HCT116 (cell line): ENCODE measurements around the gene LPAR6. TPM values are rescaled to one million over a fixed set of nuclear protein-coding genes. Genes with fewer than 3 reads are reported as not detected.

ENCODE experiments used
- ATAC-seq: fragments of 200-7000 bp; cut with Tn5 transposase; 2 replicates; pipeline ENCODE4 v1.9.1; 2020; ENCODE audit warnings: mild to moderate bottlenecking, moderate library complexity
- BruUV-seq: library from RNA; stranded (reverse); fragments of 400-500 nt; replicated peaks from 2 replicates; lab custom pipeline; 2021; lab: Mats Ljungman, UMichigan
- CTCF ChIA-PET: fragments of 300-600 bp; sonication (Branson Sonifier 250); formaldehyde crosslinking; loops from one replicate; lab custom pipeline; 2021; ENCODE audit warnings: antibody characterized with exemption; lab: Charles Lee
- POLR2A ChIA-PET: fragments of 300-600, 350-600 bp; sonication (Branson Sonifier 250); formaldehyde crosslinking; loops from one replicate; lab custom pipeline; 2021; ENCODE audit warnings: antibody characterized with exemption; lab: Charles Lee
- RAD21 ChIA-PET, 2 experiments: fragments of 300-600 bp; sonication (Branson Sonifier 250); formaldehyde crosslinking; loops; one replicate each; lab custom pipeline; 2023; ENCODE audit warnings: low total read pairs in 2 of 2; ENCODE audit not compliant: uncharacterized antibody in 2 of 2, unreplicated experiment in 2 of 2, low non-redundant PET in 1 of 2; lab: Charles Lee
- DNase-seq: peaks from one replicate; pipeline ENCODE4 v3.0.0-alpha.2; 2010; ENCODE audit warnings: low read depth, low spot score
- H2AFZ ChIP-seq: fragments of 200-600 bp; shearing (Covaris generic), sonication (generic); 2 replicates; pipeline ENCODE4 v1.6.1; 2017; ENCODE audit warnings: low read depth, mixed run types, mixed read lengths, antibody characterized with exemption, low read length; ENCODE audit not compliant: poor library complexity, severe bottlenecking
- H3K27ac ChIP-seq: 2 replicates; pipeline ENCODE4 v1.5.1; 2012; ENCODE audit warnings: low read depth, low read length
- H3K27me3 ChIP-seq: fragments of 200-600 bp; sonication (generic); 2 replicates; pipeline ENCODE4 v1.6.1; 2016; ENCODE audit warnings: mixed run types, low read length, mixed read lengths; ENCODE audit not compliant: insufficient read depth
- H3K36me3 ChIP-seq, 2 experiments: fragments of 200-500 bp in 1 of 2; fragments of 200-600 bp in 1 of 2; sonication (Bioruptor generic) in 1 of 2; sonication (generic) in 1 of 2; 2 replicates each; pipeline versions ENCODE4 v1.5.1 to v1.6.1; 2014 to 2016; ENCODE audit warnings: low read length in 2 of 2, inconsistent platforms in 1 of 2, mixed read lengths in 1 of 2, mixed run types in 1 of 2; ENCODE audit not compliant: insufficient read depth in 2 of 2, control insufficient read depth in 1 of 2
- H3K4me1 ChIP-seq, 2 experiments: fragments of 200-600 bp in 1 of 2; sonication (generic) in 1 of 2; 2 replicates each; pipeline versions ENCODE4 v1.5.1 to v1.6.1; 2012 to 2017; ENCODE audit warnings: low read length in 2 of 2, inconsistent platforms in 1 of 2, mild to moderate bottlenecking in 1 of 2, mixed read lengths in 1 of 2, mixed run types in 1 of 2, moderate library complexity in 1 of 2; ENCODE audit not compliant: insufficient read depth in 2 of 2, control insufficient read depth in 1 of 2
- H3K4me2 ChIP-seq: fragments of 200-600 bp; sonication (generic); 2 replicates; pipeline ENCODE4 v1.6.1; 2017; ENCODE audit warnings: mixed run types, low read length, mixed read lengths
- H3K4me3 ChIP-seq, 2 experiments: fragments of 200-600 bp in 1 of 2; sonication (generic) in 1 of 2; replicated peaks in 1 of 2; 2 replicates each; pipeline ENCODE4 v1.5.1; 2011 to 2016; ENCODE audit warnings: low read length in 2 of 2, control low read depth in 1 of 2, low read depth in 1 of 2, mild to moderate bottlenecking in 1 of 2, mixed read lengths in 1 of 2, mixed run types in 1 of 2
- H3K79me2 ChIP-seq: fragments of 200-600 bp; sonication (generic); 2 replicates; pipeline ENCODE4 v1.6.1; 2017; ENCODE audit warnings: mild to moderate bottlenecking, mixed run types, low read length, moderate library complexity, mixed read lengths; ENCODE audit not compliant: insufficient read depth
- H3K9ac ChIP-seq: fragments of 200-600 bp; sonication (generic); 2 replicates; pipeline ENCODE4 v1.6.1; 2016; ENCODE audit warnings: low read length, mixed read lengths
- H3K9me2 ChIP-seq: fragments of 200-600 bp; sonication (generic), shearing (Covaris generic); 2 replicates; pipeline ENCODE4 v1.6.1; 2017; ENCODE audit warnings: mixed run types, mild to moderate bottlenecking, moderate library complexity; ENCODE audit not compliant: insufficient read depth
- H3K9me3 ChIP-seq, 2 experiments: fragments of 200-500 bp in 1 of 2; fragments of 200-600 bp in 1 of 2; sonication (Bioruptor generic) in 1 of 2; sonication (generic) in 1 of 2; 2 replicates each; pipeline ENCODE4 v1.6.1; 2014 to 2017; ENCODE audit warnings: low read length in 2 of 2, mixed read lengths in 2 of 2, inconsistent platforms in 1 of 2, low read depth in 1 of 2, mild to moderate bottlenecking in 1 of 2, mixed run types in 1 of 2, moderate library complexity in 1 of 2; ENCODE audit not compliant: control insufficient read depth in 1 of 2, insufficient read depth in 1 of 2
- H4K20me1 ChIP-seq: fragments of 200-600 bp; sonication (generic), shearing (Covaris generic); 2 replicates; pipeline ENCODE4 v1.6.1; 2017; ENCODE audit warnings: mixed run types, mild to moderate bottlenecking, moderate library complexity; ENCODE audit not compliant: insufficient read depth
- ATF3 ChIP-seq: IDR thresholded peaks from 2 replicates; pipeline ENCODE4 v1.6.1; 2012
- CEBPB ChIP-seq: IDR thresholded peaks from 2 replicates; pipeline ENCODE4 v1.6.1; 2012; ENCODE audit warnings: low read depth
- CTCF ChIP-seq, 3 experiments: fragments of 200-600 bp in 1 of 3; sonication (generic) in 1 of 3; IDR thresholded peaks in 2 of 3; conservative IDR thresholded peaks in 1 of 3; 2 replicates each; pipeline ENCODE4 v1.5.1; 2012 to 2017; ENCODE audit warnings: low read depth in 2 of 3, low read length in 2 of 3, antibody characterized with exemption in 1 of 3, borderline replicate concordance in 1 of 3, control low read depth in 1 of 3, mild to moderate bottlenecking in 1 of 3, mixed read lengths in 1 of 3, mixed run types in 1 of 3, moderate library complexity in 1 of 3; ENCODE audit not compliant: insufficient read depth in 1 of 3
- EZH2 ChIP-seq: fragments of 200-600 bp; sonication (generic); IDR thresholded peaks from 2 replicates; pipeline ENCODE4 v1.6.1; 2017; ENCODE audit warnings: antibody characterized with exemption, mixed run types
- EZH2phosphoT487 ChIP-seq: fragments of 200-600 bp; IDR thresholded peaks from 2 replicates; pipeline ENCODE4 v1.6.1; 2018; ENCODE audit warnings: antibody characterized with exemption, borderline replicate concordance
- FOSL1 ChIP-seq: IDR thresholded peaks from 2 replicates; pipeline ENCODE4 v1.6.1; 2012; ENCODE audit warnings: low read depth
- JUND ChIP-seq: IDR thresholded peaks from 2 replicates; pipeline ENCODE4 v1.6.1; 2012
- POLR2AphosphoS5 ChIP-seq: IDR thresholded peaks from 2 replicates; pipeline ENCODE4 v1.6.1; 2011; ENCODE audit warnings: mild to moderate bottlenecking, low read depth, low read length, moderate library complexity
- RAD21 ChIP-seq: IDR thresholded peaks from 2 replicates; pipeline ENCODE4 v1.6.1; 2012; ENCODE audit warnings: low read depth, mild to moderate bottlenecking
- REST ChIP-seq: IDR thresholded peaks from 2 replicates; pipeline ENCODE4 v1.6.1; 2012; ENCODE audit warnings: low read depth
- SP1 ChIP-seq: IDR thresholded peaks from 2 replicates; pipeline ENCODE4 v1.6.1; 2012; ENCODE audit warnings: low read depth
- TCF7L2 ChIP-seq: IDR thresholded peaks from 2 replicates; pipeline ENCODE4 v1.7.0; 2011; ENCODE audit warnings: borderline replicate concordance, inconsistent platforms; ENCODE audit not compliant: insufficient read depth, insufficient read length; ENCODE audit errors: extremely low read depth
- ZFX ChIP-seq: fragments of 450-650 bp; IDR thresholded peaks from 2 replicates; pipeline ENCODE4 v1.6.1; 2017
- ZNF274 ChIP-seq: fragments of 200-500 bp; sonication (Bioruptor generic); IDR thresholded peaks from 2 replicates; pipeline ENCODE4 v1.6.1; 2014; ENCODE audit warnings: mild to moderate bottlenecking, low read depth, low read length, inconsistent platforms
- intact Hi-C: fragments of 100-400 bp; cut with micrococcal nuclease; formaldehyde crosslinking; loops from 2 replicates; pipeline ENCODE4 v1.10.0; 2022
- total RNA-seq: library from RNA; stranded (reverse); gene quantifications from one replicate; pipeline ENCODE4 v1.2.1, GENCODE V29; 2021; ENCODE audit not compliant: unreplicated experiment

The LPAR6 gene
- total RNA-seq, 1 experiment from 2014 or later: 0.12 TPM

DNA sequence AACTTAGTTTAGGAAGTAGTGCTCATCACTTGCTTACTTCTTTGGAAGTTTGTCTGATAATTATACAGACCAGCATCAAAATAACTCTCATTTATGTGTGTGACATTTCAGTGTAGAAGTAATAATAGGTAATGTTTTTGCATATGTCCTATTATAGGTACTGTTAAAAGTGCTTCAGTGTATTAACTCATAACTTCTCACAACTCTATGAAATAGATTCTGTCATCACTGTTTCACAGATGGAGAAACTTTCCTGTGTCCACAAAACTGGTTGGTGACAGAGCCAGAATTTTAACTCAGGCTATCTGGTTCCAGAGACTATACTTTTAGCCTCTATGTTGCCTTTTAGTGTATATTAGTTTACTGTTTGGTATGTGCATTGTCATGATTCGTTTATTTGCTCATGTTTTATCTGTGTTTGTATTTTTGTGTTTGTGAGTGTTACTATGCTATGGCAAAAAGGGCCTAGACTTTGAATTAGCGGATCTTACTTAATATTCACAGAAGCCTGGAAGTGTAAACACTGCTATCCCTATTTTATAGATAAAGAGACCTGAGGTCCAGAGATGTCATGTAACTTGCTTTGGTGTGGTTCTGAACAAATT is 12.7 kb downstream of the LPAR6 start:
- H3K4me3 ChIP-seq: no peak overlapping the region
- no peak overlapping the region for H3K27ac ChIP-seq
- POLR2A ChIA-PET: no interaction called here
- no peaks in the 10 kb centered on the region; a peak in 1 of 4 replicates for H3K36me3 ChIP-seq
- H4K20me1 ChIP-seq: no peaks in the 10 kb centered on the region
- H2AFZ ChIP-seq: no peak overlapping the region
- intact Hi-C loops: no loop called here
- H3K9me3 ChIP-seq: no peaks in the 10 kb centered on the region
- TF ChIP-seq FOSL1: no peak
- DNase-seq (no peak), ATAC-seq (no peak)
- H3K9me2 ChIP-seq: no peaks in the 10 kb centered on the region
- H3K79me2 ChIP-seq: no peaks in the 10 kb centered on the region
- H3K27me3 ChIP-seq: no peaks in the 10 kb centered on the region
- H3K4me1 ChIP-seq: no peaks in the 10 kb centered on the region
- no peak overlapping the region for H3K9ac ChIP-seq
- RAD21 ChIA-PET: no interaction called here
- CTCF ChIA-PET: no interaction called here
- no peak overlapping the region for H3K4me2 ChIP-seq
- BruUV-seq: no TSS peak

- ATAC-seq (no peak), DNase-seq (no peak)
- Histone ChIP-seq H4K20me1 (no peaks in the 10 kb centered on the region), H3K36me3 (no peaks in the 10 kb centered on the region; a peak in 1 of 4 replicates), H3K27ac (no peak overlapping the region), H3K4me3 (no peak overlapping the region), H3K9me2 (no peaks in the 10 kb centered on the region), H3K9me3 (no peaks in the 10 kb centered on the region), H3K4me1 (no peaks in the 10 kb centered on the region), H3K4me2 (no peak overlapping the region), H3K9ac (no peak overlapping the region), H3K27me3 (no peaks in the 10 kb centered on the region), H3K79me2 (no peaks in the 10 kb centered on the region), H2AFZ (no peak overlapping the region)
- intact Hi-C loops: no loop called here
- RAD21 ChIA-PET: no interaction called here
- BruUV-seq: no TSS peak
- POLR2A ChIA-PET: no interaction called here
- CTCF ChIA-PET: no interaction called here
- TF ChIP-seq CEBPB: no peak
- TF ChIP-seq TCF7L2: no peak
- TF ChIP-seq RAD21: no peak
- no peak for TF ChIP-seq ZFX
- no peak for TF ChIP-seq JUND
- TF ChIP-seq ZNF274: no peak
- TF ChIP-seq SP1: no peak
- TF ChIP-seq REST: no peak
- no peak for TF ChIP-seq FOSL1
- no peak for TF ChIP-seq EZH2phosphoT487
- no peak for TF ChIP-seq CTCF (IDR thresholded peaks at IDR 0.05 in 2 of 3, conservative IDR thresholded peaks at IDR 0.05 in 1 of 3; ENCODE audit: borderline replicate concordance in 1 of 3, insufficient read depth in 1 of 3, low read depth in 2 of 3, low read length in 2 of 3)
- no peak for TF ChIP-seq POLR2AphosphoS5
- no peak for TF ChIP-seq EZH2
- no peak for TF ChIP-seq ATF3
Measured at GRCh38 chr13:48398450-48399095, 14.3 kb downstream of the LPAR6 start.
